Mucosa of descending colon (tissue), 3 donors: ENCODE results near the gene DAD1. TPM values are rescaled to one million over a fixed set of nuclear protein-coding genes. Genes with fewer than 3 reads are reported as not detected.

Experiments
- ATAC-seq: fragments of 200-7000 bp; cut with Tn5 transposase; one replicate; pipeline ENCODE4 v1.9.1; 2020; ENCODE audit warnings: mild to moderate bottlenecking, moderate library complexity
- DNase-seq, 3 donors: peaks; one replicate each; pipeline ENCODE4 v3.0.0-alpha.2; 2020
- H3K36me3 ChIP-seq: fragments of 200-600 bp; one replicate; pipeline ENCODE4 v1.8.0; 2021; ENCODE audit warnings: low read depth, mild to moderate bottlenecking
- H3K4me1 ChIP-seq: fragments of 200-600 bp; one replicate; pipeline ENCODE4 v1.8.0; 2021; ENCODE audit warnings: low read depth, mild to moderate bottlenecking
- H3K4me3 ChIP-seq: fragments of 200-600 bp; one replicate; pipeline ENCODE4 v1.8.0; 2021; ENCODE audit warnings: mild to moderate bottlenecking
- H3K9me3 ChIP-seq: fragments of 200-600 bp; one replicate; pipeline ENCODE4 v1.8.0; 2021; ENCODE audit warnings: mild to moderate bottlenecking
- intact Hi-C, 2 donors: fragments of 100-400 bp; cut with DNase I in 1 of 2; cut with micrococcal nuclease in 1 of 2; formaldehyde crosslinking; loops; one replicate each; pipeline versions ENCODE4 v1.11.0 to v1.11.1; 2022; cut with DNase I, micrococcal nuclease
- total RNA-seq, 3 donors: library from RNA; stranded (reverse); fragmentation: NEBNext Ultra II Directional in 2 of 3; extraction: Animal tissue kit (Norgen Biotek cat#: 25700) in 2 of 3; gene quantifications; one replicate each; pipeline versions ENCODE4 v1.2.1 to v1.2.4, GENCODE V29; 2021 to 2023
- TF ChIP-seq, protein P1 (sequence below): fragments of 200-600 bp; IDR thresholded peaks from one replicate; pipeline ENCODE4 v1.8.0; 2022; ENCODE audit warnings: antibody characterized with exemption, mild to moderate bottlenecking
- donor health status: DM: no; HTN: no; CAD: no; lungs with moderate emphysema.
- donor health status: DM: no; HTN: no; CAD: no.
- donor health status: DM: no; HTN: yes; CAD: no.

The DAD1 gene
- total RNA-seq, 3 donors from 2014 or later: 124 to 148 (median 140) TPM

DNA sequence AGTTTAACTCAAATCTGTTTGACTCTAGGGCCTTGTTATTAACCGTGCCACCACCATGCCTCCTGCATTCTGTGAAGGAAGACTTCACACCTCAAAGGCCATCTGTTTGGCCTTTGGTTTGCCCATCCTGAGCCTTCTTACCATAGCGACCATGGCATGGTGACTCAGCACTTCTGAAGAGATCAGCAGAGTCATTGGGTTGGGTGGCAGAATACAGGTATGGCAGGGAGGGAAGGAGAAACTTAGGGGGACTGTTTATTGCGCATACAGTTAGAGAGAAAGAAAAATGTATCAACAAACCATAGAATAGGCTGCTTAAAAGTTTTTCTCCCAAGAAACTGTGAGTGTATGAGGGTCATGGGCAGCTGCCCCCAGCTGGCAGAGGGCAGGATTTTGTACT, 49.2 kb downstream of the DAD1 start:
- H3K9me3 ChIP-seq: no peaks in the 10 kb centered on the region
- DNase-seq: no peak
- H3K36me3 ChIP-seq: no peaks in the 10 kb centered on the region
- H3K4me3 ChIP-seq: no peak overlapping the region
- intact Hi-C loops: no loop called here
- ATAC-seq: no peak
- TF ChIP-seq, protein P1, sequence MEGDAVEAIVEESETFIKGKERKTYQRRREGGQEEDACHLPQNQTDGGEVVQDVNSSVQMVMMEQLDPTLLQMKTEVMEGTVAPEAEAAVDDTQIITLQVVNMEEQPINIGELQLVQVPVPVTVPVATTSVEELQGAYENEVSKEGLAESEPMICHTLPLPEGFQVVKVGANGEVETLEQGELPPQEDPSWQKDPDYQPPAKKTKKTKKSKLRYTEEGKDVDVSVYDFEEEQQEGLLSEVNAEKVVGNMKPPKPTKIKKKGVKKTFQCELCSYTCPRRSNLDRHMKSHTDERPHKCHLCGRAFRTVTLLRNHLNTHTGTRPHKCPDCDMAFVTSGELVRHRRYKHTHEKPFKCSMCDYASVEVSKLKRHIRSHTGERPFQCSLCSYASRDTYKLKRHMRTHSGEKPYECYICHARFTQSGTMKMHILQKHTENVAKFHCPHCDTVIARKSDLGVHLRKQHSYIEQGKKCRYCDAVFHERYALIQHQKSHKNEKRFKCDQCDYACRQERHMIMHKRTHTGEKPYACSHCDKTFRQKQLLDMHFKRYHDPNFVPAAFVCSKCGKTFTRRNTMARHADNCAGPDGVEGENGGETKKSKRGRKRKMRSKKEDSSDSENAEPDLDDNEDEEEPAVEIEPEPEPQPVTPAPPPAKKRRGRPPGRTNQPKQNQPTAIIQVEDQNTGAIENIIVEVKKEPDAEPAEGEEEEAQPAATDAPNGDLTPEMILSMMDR: no peak
- H3K4me1 ChIP-seq: no peaks in the 10 kb centered on the region

GRCh38 chr14:22538671-22539228, 50.3 kb downstream of the DAD1 start:
- no peaks in the 10 kb centered on the region for H3K9me3 ChIP-seq
- H3K36me3 ChIP-seq: no peaks in the 10 kb centered on the region

DNA sequence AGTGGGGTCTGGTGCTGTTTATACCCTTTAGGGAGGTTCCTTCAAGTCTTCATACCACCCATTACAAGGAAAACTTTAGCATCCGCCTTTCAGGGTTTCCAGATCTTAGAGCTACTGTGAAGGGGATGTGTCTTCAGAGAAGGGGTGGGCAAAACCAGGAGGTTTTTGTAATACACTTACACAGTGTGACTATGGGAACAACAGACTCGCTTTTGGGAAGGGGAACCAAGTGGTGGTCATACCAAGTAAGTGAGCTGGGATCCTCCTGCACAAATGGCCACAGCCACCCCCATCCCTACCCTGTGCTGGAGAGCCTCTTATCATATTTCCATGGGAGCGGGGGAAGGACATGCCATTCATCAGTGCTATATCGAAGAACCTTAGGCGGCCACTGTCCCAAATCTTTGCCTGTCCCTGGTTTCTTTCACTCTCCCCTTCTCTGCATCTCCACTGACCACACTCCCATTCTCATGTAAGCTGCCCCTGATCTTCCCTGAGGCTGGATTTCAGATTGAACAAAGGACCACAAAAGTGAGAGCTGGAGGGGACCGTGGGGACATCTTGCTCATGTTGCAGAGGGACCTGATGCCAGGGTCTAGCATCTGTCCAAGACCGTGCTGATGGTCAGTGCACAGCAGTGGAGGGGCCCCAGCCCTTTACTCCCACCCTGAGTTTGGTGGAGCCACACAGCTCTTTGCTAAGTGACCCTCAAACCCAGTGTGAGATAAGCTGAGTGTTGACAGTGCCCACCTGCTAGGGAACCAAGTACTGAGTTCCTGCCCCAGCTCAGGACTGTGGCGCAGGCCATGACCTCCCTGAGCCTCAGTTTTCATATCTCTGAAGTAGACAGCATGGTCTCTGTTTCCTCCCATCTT, 51.4 kb downstream of the DAD1 start:
- H3K4me3 ChIP-seq: no peak overlapping the region
- intact Hi-C loops: no loop called here
- TF ChIP-seq, protein P1: no peak
- ATAC-seq: no peak
- H3K36me3 ChIP-seq: no peaks in the 10 kb centered on the region
- no peak for DNase-seq
- H3K9me3 ChIP-seq: no peaks in the 10 kb centered on the region
- H3K4me1 ChIP-seq: no peaks in the 10 kb centered on the region

More at GRCh38 chr14:22538671-22539228, 50.3 kb downstream of the DAD1 start:
- Histone ChIP-seq H3K4me3 (no peak overlapping the region), H3K4me1 (no peaks in the 10 kb centered on the region)
- TF ChIP-seq, protein P1: no peak
- DNase-seq (no peak), ATAC-seq (no peak)
- intact Hi-C loops: no loop called here

DNA sequence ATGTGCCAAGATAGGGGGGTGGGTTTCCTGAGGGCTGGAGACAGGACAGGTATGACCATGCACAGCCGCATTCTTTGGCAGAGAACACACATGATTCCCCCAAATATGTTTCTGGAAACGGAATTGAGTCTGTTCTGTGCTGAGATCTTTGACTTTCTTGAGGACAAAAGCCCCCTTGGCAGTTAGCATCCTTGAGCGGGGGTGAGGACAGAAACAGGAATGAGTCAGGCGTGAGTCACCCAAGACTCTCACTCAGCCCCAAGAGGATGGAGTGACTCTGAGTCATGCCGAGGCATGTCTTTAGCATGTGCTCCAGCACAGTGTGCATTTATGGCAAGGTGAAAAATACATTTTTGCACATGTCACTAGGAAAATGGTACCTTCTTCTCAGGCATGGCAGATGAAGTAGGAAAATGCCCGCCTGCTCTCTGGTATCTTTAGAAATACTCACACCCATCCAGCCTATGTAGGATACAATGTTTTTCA, 52.1 kb downstream of the DAD1 start:
- Histone ChIP-seq H3K9me3 (no peaks in the 10 kb centered on the region), H3K4me3 (no peak overlapping the region), H3K4me1 (no peaks in the 10 kb centered on the region), H3K36me3 (no peaks in the 10 kb centered on the region)
- intact Hi-C loops: no loop called here
- peak; percentile 87 for ATAC-seq
- DNase-seq: peak in 1 of 3 donors; percentile 59
- TF ChIP-seq, protein P1: no peak

DNA sequence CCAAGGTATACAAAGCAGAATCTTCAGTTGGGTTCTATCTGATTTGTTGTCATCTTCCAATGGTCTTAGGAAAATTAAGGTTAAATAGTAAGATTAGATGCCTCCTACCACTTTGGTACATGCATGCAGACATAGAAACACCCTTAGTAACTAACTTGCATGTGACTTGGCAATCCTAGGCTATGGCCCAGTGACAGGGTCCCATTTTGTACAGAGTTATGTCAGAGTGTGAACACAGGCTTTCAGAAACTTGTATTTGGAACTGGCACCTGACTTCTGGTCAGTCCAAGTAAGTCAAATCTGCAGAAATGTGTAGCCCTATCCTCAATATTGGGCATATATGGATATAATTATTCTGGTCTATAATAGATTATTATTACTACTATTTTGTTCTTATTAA, 53.1 kb downstream of the DAD1 start:
- Histone ChIP-seq H3K4me3 (no peak overlapping the region), H3K36me3 (no peaks in the 10 kb centered on the region), H3K4me1 (no peaks in the 10 kb centered on the region), H3K9me3 (no peaks in the 10 kb centered on the region)
- TF ChIP-seq, protein P1: no peak
- ATAC-seq: no peak
- intact Hi-C loops: no loop called here
- no peak for DNase-seq
